HG03196 (cell line): ENCODE measurements around the gene SPATA33.
A peak's percentile ranks its signal among the peaks of the same experiment; 100 is the strongest.

Experiments
- ATAC-seq: cut with Tn5 transposase; IDR thresholded peaks from one replicate; pipeline ENCODE4 v1.9.1; 2021; ENCODE audit not compliant: unreplicated experiment

Gene SPATA33

GRCh38 chr16:89657442-89658220 is at the start of gene SPATA33, which contains the start of gene CHMP1A:
TSS of gene SPATA33 (plus strand) at chr16:89657836. CDS start at chr16:89657912, 76 bp downstream.
TSS of gene CHMP1A (minus strand) at chr16:89657708. CDS start at chr16:89657588, 120 bp downstream.
- ATAC-seq, result peak; percentile 90

- ATAC-seq, result no peak
These were observed 49.5 kb upstream of the SPATA33 start for GRCh38 chr16:89607937-89608740.

- ATAC-seq, result no peak
These were observed 47.6 kb upstream of the SPATA33 start for GRCh38 chr16:89610108-89610453.

- no peak for ATAC-seq
These were observed 45.0 kb upstream of the SPATA33 start for GRCh38 chr16:89612415-89613166.

- ATAC-seq, result no peak
These were observed 44.2 kb upstream of the SPATA33 start, which contains the start of gene DPEP1 for GRCh38 chr16:89613231-89613953. TSS of gene DPEP1 (plus strand) at chr16:89613642. CDS start at chr16:89630411, 16,769 bp downstream.

- no peak for ATAC-seq
These were observed 43.6 kb upstream of the SPATA33 start for GRCh38 chr16:89613954-89614459.

GRCh38 chr16:89615176-89615575 is 42.5 kb upstream of the SPATA33 start:
- ATAC-seq, result no peak

GRCh38 chr16:89615596-89616090 is 42.0 kb upstream of the SPATA33 start:
- ATAC-seq, result no peak

GRCh38 chr16:89616623-89617022 is 41.0 kb upstream of the SPATA33 start:
- no peak for ATAC-seq

GRCh38 chr16:89617036-89617435 is 40.6 kb upstream of the SPATA33 start:
- no peak for ATAC-seq

GRCh38 chr16:89618109-89618998 is 39.3 kb upstream of the SPATA33 start:
- no peak for ATAC-seq

- no peak for ATAC-seq
These were observed 37.8 kb upstream of the SPATA33 start for GRCh38 chr16:89619840-89620239.

GRCh38 chr16:89620406-89620841 is 37.2 kb upstream of the SPATA33 start:
- ATAC-seq, result no peak

GRCh38 chr16:89621136-89621697 is 36.4 kb upstream of the SPATA33 start:
- ATAC-seq, result no peak

- ATAC-seq, result no peak
These were observed 35.8 kb upstream of the SPATA33 start for GRCh38 chr16:89621698-89622409.

GRCh38 chr16:89623511-89624261 is 34.0 kb upstream of the SPATA33 start:
- ATAC-seq, result no peak
